ENCODE measurements around the gene AP3S1.
"Not testable (repeated sequence)": the region's sequence is repeated elsewhere in the genome, so short reads cannot be mapped to it uniquely, and the experiment has no call there.

AP3S1 gene

DNA sequence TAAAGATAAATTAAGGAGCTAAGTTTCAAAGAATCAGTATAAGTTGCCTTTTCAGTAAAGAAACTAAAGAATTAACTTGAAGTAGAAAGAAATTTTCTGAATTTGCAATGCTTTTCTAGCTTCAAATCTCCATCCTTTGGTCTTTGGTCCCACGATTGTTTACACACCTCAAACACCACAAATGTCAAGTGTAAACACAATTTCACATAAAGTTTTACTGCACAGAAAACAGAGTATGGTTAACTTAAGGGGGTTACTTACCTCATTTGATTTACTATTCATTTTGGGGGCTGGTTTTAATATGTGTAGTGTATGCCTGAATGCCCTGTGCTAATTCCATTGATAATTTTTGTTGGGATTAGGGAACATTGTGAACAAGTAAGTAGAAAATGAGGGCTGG is 29.4 kb upstream of the AP3S1 start:
- no peak for TF ChIP-seq JUND (IDR thresholded peaks at IDR 0.05; ENCODE audit: low read depth)
- DNase-seq (ENCODE audit: low read depth in 1 of 2, low spot score in 1 of 2) = no peak
- in situ Hi-C loops (cut with HindIII; ENCODE audit: low pct_unique_long_range_greater_than_20kb, low sequenced_read_pairs) = no loop called here

DNA sequence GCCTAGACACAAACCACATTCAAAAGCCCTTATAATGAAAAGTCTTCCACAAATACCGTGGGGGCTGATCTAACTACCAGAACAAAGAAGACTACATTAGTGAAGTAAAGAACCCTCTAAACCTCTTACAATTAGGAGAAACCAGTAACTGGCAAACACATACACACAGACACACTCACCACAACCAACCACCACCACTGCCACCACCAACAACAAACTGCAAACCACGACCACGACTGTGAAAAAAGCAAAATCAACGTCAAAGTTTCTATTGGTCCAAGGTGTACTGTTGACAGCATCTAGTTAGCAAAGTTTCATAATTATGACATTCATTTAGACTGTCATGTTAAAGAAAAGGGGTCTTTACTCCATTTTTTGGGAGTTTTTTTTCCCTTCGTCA is 28.0 kb upstream of the AP3S1 start:
- DNase-seq (ENCODE audit: low read depth in 1 of 2, low spot score in 1 of 2) = no peak
- in situ Hi-C loops (cut with HindIII; ENCODE audit: low pct_unique_long_range_greater_than_20kb, low sequenced_read_pairs) = no loop called here
- TF ChIP-seq JUND (IDR thresholded peaks at IDR 0.05; ENCODE audit: low read depth) = no peak

DNA sequence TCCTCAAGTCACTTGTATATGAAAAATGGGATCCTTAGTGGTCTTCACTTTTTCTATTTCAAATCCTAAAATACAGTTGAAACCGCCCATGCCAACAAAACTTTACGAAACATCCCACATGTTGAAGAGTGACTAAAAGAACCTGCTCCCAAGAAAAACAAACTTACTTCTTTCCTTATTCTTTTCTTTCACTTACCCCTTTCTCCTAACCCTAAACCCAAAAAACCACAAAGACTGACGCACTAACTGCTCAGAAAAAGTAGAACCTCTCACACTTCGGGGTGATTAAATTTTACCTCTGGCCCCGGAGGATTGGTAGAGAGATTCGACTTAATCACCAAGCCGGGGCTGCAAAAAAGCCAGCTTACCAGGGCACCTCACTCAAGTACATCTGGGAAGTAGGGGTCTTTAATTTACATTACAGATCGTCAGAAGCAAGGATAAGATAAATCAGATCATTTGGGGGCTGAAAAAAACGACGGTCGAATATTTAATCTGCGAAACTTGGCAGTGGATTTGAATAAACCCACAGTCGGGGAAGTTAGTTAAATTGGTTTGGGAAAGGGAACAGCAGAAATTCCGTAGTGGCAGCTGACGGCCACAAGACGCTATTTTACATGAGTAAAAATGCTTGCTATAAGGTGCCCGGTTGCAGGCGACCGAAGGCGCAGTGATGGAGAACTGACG is 26.6 kb upstream of the AP3S1 start:
- in situ Hi-C loops (cut with HindIII; ENCODE audit: low pct_unique_long_range_greater_than_20kb, low sequenced_read_pairs) = no loop called here
- no peak for TF ChIP-seq JUND (IDR thresholded peaks at IDR 0.05; ENCODE audit: low read depth)
- no peak for DNase-seq (ENCODE audit: low read depth in 1 of 2, low spot score in 1 of 2)

DNA sequence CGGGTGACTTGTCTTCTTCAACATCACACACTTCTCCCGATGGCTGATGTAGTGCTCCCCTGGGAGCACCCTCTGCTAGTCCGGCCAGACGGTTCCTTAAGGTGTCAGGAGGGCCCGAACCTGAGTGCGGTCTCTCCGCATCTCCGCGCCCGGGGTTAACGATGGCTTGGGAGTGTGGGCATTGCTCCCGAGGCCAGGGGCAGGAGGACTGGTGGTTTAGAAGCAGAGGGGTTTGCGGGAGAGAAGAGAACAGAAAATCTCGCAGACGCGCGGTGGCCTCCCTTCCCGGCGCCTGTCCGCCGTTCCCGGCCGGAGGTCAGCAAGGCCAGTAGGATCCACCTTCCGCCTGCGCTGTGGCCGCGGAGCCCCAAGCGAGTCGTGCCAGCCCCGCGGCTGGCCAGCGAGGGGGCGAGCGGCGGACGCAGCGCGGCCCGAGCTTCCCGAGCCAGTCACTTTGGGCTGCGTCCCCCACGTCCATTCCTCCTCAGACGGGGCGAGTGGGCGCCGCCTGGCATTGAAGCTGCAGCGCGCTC is 26.0 kb upstream of the AP3S1 start:
- DNase-seq (ENCODE audit: low read depth in 1 of 2, low spot score in 1 of 2) = no peak
- in situ Hi-C loops (cut with HindIII; ENCODE audit: low pct_unique_long_range_greater_than_20kb, low sequenced_read_pairs) = no loop called here
- no peak for TF ChIP-seq JUND (IDR thresholded peaks at IDR 0.05; ENCODE audit: low read depth)

DNA sequence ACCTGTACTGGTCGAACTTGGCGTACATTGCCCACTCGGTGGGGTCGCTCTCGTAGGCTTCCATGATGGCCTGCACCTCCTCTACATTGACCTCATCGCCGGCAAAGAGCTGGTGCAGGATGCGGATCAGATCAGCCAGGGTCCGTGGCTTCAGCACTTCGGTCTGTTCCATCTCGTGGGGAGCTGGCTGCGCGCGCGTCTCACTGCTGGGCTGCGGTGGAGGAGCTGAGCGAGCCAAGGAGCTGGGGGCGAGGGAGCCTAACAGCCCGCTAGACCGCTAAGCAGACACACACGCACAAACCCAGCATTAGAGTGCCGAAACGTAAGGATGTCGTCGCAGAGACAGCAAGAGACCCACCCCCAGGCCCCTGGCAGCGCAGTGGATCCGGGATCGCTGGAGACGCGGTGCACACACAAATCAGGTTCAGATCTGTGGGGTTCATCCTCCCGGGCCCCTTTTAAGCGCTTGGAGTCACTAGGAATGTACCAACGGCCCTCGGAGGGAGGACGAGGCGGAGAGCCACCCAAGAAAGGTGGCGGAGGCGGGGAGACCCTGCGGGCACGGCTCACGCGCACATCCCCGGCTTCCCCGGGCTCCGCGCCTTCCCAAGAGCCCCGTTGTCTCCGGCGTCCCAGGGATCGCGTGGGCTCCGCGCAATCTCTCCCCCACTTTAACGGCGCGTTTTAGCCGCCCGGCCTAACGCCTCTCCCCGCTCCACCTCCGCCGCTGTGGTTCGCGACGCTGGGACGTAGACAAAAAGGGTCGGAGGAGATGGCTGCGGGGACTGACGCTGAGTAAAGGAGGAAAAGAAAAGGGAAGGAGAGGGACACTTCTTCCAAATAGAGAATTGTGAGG is 25.3 kb upstream of the AP3S1 start, which contains the start of gene CDO1:
CDO1 (minus strand) TSS at position 434 of the 856 bp plus-strand sequence; CDS start at position 172, 262 bp downstream.
- TF ChIP-seq JUND (IDR thresholded peaks at IDR 0.05; ENCODE audit: low read depth) = no peak
- DNase-seq (ENCODE audit: low read depth in 1 of 2, low spot score in 1 of 2) = no peak
- in situ Hi-C loops (cut with HindIII; ENCODE audit: low pct_unique_long_range_greater_than_20kb, low sequenced_read_pairs) = no loop called here

DNA sequence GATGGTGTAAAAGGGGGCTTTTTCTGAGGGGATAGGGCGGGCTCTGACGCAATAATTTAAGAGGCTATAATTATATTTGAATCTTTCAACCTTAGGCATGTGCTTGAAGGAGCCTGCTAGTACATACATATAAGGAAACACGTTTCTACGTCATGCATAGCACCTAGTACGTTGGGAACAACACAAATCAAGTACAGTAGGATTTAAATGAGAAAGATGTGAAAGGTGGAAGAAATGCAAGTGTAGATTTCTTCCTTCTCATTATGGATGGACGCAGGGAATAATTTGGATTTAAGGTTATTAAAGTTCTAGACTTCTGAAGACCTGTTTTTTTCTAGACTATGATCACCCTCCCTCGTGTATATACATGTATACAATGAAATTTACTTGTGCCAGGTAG is 24.3 kb upstream of the AP3S1 start:
- in situ Hi-C loops (cut with HindIII; ENCODE audit: low pct_unique_long_range_greater_than_20kb, low sequenced_read_pairs) = no loop called here
- DNase-seq (ENCODE audit: low read depth in 1 of 2, low spot score in 1 of 2) = no peak
- TF ChIP-seq JUND (IDR thresholded peaks at IDR 0.05; ENCODE audit: low read depth) = no peak

DNA sequence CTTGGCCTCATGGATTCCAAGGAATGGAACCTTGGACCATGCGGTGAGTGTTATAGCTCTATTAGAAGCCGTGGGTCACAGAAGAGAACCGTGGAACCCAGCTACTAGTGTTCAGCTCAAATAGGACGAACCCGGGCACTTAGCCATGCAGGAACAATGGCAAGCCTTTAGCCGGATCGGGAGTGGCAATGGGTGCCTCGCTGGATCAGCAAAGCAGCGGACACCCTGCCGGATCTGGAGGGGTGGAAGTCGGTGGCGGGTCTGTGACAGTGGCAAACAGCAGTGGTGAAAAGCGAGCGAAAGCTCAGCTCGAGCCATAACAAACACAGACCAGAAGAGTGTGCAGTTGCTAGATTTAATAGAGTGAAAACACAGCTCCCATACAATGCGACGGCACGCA is 22.9 kb upstream of the AP3S1 start:
- no peak for TF ChIP-seq JUND (IDR thresholded peaks at IDR 0.05; ENCODE audit: low read depth)
- no peak for DNase-seq (ENCODE audit: low read depth in 1 of 2, low spot score in 1 of 2)
- in situ Hi-C loops (cut with HindIII; ENCODE audit: low pct_unique_long_range_greater_than_20kb, low sequenced_read_pairs) = no loop called here

DNA sequence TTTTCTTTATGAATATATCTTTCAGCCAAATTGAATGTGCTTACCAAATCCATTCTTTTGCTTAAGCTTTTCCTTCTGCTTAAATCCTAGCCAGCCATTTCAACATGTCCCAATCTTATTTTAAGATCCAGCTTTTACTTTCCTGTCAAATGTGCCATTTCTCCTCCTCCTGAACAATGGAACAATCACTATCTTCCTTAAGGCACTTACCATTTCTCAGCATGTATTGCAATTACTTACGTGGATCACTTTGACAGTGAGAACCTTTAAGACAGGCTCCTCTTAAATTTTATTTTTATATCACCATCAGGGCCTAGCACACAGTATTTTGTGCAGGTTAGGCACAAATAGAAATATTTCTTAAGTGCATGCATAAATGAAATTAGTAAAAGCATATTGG is 20.9 kb upstream of the AP3S1 start:
- TF ChIP-seq JUND (IDR thresholded peaks at IDR 0.05; ENCODE audit: low read depth) = no peak
- DNase-seq (ENCODE audit: low read depth in 1 of 2, low spot score in 1 of 2) = no peak
- in situ Hi-C loops (cut with HindIII; ENCODE audit: low pct_unique_long_range_greater_than_20kb, low sequenced_read_pairs) = no loop called here

DNA sequence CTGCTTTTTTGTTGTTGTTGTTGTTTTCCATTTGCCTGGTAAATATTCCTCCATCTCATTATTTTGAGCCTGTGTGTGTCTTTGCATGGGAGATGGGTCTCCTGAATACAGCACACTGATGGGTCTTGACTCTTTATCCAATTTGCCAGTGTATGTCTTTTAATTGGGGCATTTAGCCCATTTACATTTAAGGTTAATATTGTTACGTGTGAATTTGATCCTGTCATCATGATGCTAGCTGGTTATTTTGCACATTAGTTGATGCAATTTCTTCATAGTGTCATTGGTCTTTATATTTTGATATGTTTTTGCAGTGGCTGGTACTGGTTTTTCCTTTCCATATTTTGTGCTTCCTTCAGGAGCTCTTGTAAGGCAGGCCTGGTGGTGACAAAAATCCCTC is 16.8 kb upstream of the AP3S1 start:
- in situ Hi-C loops (cut with HindIII; ENCODE audit: low pct_unique_long_range_greater_than_20kb, low sequenced_read_pairs); DNase-seq (ENCODE audit: low read depth in 1 of 2, low spot score in 1 of 2): not testable (repeated sequence)

DNA sequence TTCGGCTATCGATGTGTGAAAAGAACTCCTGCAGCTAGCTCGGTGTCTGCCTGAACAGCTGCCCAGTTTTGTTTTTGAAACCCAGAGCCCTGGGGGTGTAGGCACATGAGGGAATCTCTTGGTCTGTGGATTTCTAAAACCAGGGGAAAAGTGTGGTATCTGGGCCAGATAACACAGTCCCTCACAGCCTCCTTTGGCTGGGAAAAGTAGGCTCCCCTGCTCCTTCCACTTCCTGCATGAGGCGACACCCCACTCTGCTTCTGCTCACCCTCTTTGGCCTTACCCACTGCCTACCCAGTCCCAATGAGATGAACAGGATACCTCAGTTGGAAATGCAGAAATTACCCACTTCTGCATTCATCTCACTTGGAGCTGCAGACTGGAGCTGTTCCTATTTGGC is 15.8 kb upstream of the AP3S1 start:
- no peak for TF ChIP-seq JUND (IDR thresholded peaks at IDR 0.05; ENCODE audit: low read depth)
- in situ Hi-C loops (cut with HindIII; ENCODE audit: low pct_unique_long_range_greater_than_20kb, low sequenced_read_pairs) = no loop called here
- no peak for DNase-seq (ENCODE audit: low read depth in 1 of 2, low spot score in 1 of 2)

DNA sequence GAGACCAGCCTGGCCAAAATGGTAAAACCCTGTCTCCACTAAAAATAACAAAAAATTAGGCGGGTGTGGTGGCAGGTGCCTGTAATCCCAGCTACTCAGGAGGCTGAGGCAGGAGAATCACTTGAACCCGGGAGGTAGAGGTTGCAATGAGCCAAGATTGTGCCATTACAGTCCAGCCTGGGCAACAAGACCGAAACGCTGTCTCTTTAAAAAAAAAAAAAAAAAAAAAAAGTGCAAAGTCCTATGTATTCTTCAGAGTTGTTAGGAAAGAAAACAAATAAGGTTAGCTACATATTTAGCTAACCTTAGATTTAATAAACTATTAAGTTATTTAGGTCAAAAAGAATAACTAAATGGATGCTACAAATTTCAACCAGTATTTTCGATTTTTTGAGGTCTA is 11.8 kb upstream of the AP3S1 start:
- in situ Hi-C loops (cut with HindIII; ENCODE audit: low pct_unique_long_range_greater_than_20kb, low sequenced_read_pairs) = no loop called here
- DNase-seq (ENCODE audit: low read depth in 1 of 2, low spot score in 1 of 2) = no peak
- no peak for TF ChIP-seq JUND (IDR thresholded peaks at IDR 0.05; ENCODE audit: low read depth)

DNA sequence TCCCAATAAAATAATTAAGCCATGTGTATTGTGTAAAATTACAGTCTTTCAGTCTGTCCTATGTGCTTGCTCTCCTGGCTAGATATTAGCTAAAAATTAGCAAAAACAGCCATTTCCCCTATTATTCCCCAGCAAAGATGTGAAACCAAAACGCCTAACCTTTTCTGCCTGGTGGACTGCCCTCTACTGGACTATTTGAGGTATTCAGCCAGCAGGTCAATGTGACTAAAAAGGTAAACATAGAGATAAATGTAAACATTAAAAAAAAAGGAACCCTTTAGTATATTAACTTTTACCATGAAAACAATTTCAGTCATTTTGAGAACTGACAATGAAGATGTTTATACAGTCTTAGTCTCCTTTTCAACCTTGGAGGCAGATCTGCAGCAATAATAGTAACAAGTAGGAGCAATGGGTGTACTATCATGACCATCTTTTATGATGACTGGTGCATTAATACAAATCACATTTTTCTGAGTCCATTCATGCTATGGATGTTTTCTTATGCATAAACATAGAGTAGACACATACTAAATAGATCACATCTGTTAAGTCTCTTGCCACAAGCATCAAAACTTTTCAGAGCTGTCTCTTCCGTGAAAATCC is 10.5 kb upstream of the AP3S1 start:
- in situ Hi-C loops (cut with HindIII; ENCODE audit: low pct_unique_long_range_greater_than_20kb, low sequenced_read_pairs) = no loop called here
- peak; percentile 44 to 65 for DNase-seq (ENCODE audit: low read depth in 1 of 2, low spot score in 1 of 2)
- no peak for TF ChIP-seq JUND (IDR thresholded peaks at IDR 0.05; ENCODE audit: low read depth)

DNA sequence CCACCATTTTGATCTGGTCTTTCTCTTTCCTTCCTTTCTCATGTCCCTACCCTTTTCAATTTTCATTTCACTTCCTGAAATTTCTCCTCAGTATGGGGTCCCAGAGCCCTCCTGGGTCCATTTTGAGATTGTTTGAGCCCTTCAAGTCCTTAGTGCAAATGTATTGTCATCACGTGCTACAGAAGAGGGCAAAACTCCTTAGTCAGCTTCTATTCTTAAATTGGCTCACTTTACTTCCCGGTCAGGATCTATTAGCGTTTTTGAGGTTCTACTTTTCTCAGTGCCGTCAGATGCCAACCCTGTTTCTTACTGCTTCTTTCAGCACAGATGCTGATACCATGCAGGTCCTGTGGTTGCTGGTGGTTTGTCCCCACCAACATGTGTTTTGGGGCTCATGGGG is 6.3 kb upstream of the AP3S1 start:
- DNase-seq (ENCODE audit: low read depth in 1 of 2, low spot score in 1 of 2) = no peak
- in situ Hi-C loops (cut with HindIII; ENCODE audit: low pct_unique_long_range_greater_than_20kb, low sequenced_read_pairs) = no loop called here
- TF ChIP-seq JUND (IDR thresholded peaks at IDR 0.05; ENCODE audit: low read depth) = no peak

All from T47D (cell line).